ENCODE data around the gene APIP.

DNA sequence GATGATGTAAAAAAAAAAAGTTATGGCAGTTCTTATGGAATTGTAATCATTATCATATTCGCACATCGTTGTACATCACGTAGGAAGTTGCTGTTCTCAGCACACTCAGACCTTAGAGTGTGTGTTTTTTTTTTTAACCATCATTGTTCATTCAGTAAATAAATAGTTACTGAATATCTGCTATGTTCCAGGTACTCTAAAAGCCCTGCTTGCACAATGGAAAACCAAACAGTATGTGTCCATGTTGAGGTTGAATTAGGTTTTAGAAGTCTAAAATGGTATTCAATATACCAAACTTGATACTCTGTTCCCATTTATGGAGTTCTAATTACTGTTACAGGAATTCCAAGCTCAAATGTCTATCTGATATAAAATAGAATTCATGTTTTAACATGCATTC, 41.4 kb upstream of the APIP start:
- no peak for TF ChIP-seq CTCF (IDR thresholded peaks at IDR 0.05; ENCODE audit: insufficient read depth, low read length, poor library complexity, severe bottlenecking)
- no peak for TF ChIP-seq EZH2phosphoT487 (conservative IDR thresholded peaks at IDR 0.05; ENCODE audit: low read length)

Data from SU-DHL-6 (cell line).